PC-9 (cell line): ENCODE data around the gene RALGPS2.

ENCODE experiments used
- CTCF ChIP-seq: fragments of 200-600 bp; sonication (generic); conservative IDR thresholded peaks from 2 replicates; pipeline ENCODE4 v1.6.1; 2017; ENCODE audit warnings: mixed run types, antibody characterized with exemption, mild to moderate bottlenecking, moderate library complexity
- EZH2 ChIP-seq: fragments of 200-600 bp; sonication (generic); IDR thresholded peaks from 2 replicates; pipeline ENCODE4 v1.8.0; 2017; ENCODE audit warnings: antibody characterized with exemption, low read depth

DNA sequence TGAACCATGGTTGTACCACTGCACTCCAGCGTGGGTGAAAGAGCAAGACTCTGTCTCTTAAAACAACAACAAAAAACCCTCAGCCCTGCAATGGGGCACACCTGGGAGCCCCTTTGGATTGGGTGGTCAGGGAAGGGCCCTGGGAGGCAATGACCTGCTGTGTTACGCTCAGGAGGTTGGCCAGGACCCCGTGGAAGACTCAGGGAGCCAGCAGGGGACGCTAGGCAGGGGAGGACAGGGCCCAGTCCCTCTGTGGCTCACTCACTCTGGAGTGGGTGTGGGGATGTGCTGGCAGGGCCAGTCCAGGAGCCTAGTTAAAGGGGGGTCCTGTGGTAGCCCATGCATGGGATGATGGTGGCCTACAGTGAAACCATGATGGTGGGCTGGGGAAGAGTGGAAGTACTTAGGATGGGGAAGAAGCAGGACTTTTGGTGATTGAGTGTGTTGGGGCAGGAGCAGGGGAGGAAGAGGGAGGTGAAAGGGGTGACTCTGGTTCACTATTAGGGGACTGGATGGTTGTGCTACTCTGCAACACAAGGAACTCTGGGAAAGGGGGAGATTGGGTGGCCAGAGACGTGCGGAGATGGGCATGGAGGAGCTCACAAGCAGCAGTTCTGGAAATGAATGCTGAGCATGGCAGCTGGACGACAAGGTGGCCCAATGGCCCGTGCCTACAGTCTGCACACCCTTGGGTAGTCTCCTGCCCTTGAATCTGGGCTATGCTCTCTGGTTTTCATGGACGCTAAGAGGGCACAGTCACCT is 244.4 kb downstream of the RALGPS2 start:
- TF ChIP-seq CTCF (no peak), EZH2 (no peak)
